ENCODE results near the gene GPANK1.

GRCh38 chr6:31702405-31702818 lies 37.6 kb upstream of the GPANK1 start:
- TF ChIP-seq EZH2 (IDR thresholded peaks at IDR 0.05; ENCODE audit: low read length, missing control alignments) (no peak), CTCF (conservative IDR thresholded peaks at IDR 0.05 in 1 of 2, IDR thresholded peaks at IDR 0.05 in 1 of 2; ENCODE audit: low read depth in 1 of 2, low read length in 2 of 2) (no peak)
